Esophagus (tissue), 2 donors: ENCODE results near the gene RPUSD4. TPM values are rescaled to one million over a fixed set of nuclear protein-coding genes. Genes with fewer than 3 reads are reported as not detected.

Source experiments
- H3K27ac ChIP-seq, 2 donors: one replicate each; pipeline ENCODE4 v1.5.1; 2013; ENCODE audit warnings: low read depth in 2 of 2, mild to moderate bottlenecking in 2 of 2, inconsistent platforms in 1 of 2, low read length in 1 of 2, moderate library complexity in 1 of 2
- H3K27me3 ChIP-seq, 2 donors: one replicate each; pipeline ENCODE4 v1.6.1; 2013; ENCODE audit warnings: low read length in 2 of 2, control low read depth in 1 of 2, mild to moderate bottlenecking in 1 of 2; ENCODE audit not compliant: insufficient read depth in 2 of 2, control insufficient read depth in 1 of 2
- H3K36me3 ChIP-seq, 2 donors: one replicate each; pipeline ENCODE4 v1.6.1; 2013; ENCODE audit warnings: low read length in 1 of 2; ENCODE audit not compliant: control insufficient read depth in 2 of 2, insufficient read depth in 2 of 2
- H3K4me1 ChIP-seq, 2 donors: one replicate each; pipeline ENCODE4 v1.6.1; 2013; ENCODE audit warnings: low read length in 1 of 2; ENCODE audit not compliant: control insufficient read depth in 2 of 2, insufficient read depth in 2 of 2
- H3K4me3 ChIP-seq, 2 donors: one replicate each; pipeline ENCODE4 v1.5.1; 2013; ENCODE audit warnings: low read length in 2 of 2, mild to moderate bottlenecking in 2 of 2, low read depth in 1 of 2, moderate library complexity in 1 of 2
- H3K9me3 ChIP-seq, 2 donors: one replicate each; pipeline ENCODE4 v1.6.1; 2013; ENCODE audit warnings: mild to moderate bottlenecking in 2 of 2, low read depth in 1 of 2, low read length in 1 of 2, moderate library complexity in 1 of 2; ENCODE audit not compliant: control insufficient read depth in 2 of 2, insufficient read depth in 1 of 2
- WGBS, 2 donors: extraction: QIAGEN DNeasy Blood & Tissue Kit; methylation state at CpG; one replicate each; pipeline ENCODE4 v1.1.7; 2013; 5-methylcytosine and 5-hydroxymethylcytosine counted together
- polyA plus RNA-seq, 2 donors: library from polyadenylated mRNA; stranded (reverse); fragments of 200-250 nt; gene quantifications; one replicate each; pipeline ENCODE4 v1.2.3, GENCODE V29; 2013
- donor health status: healthy with polysubstance abuse.
- donor health status: Bipolar disorder and iron deficiency.

The RPUSD4 gene
- polyA plus RNA-seq, 2 donors: 10.9 to 14.3 TPM

GRCh38 chr11:126162306-126163030, 49.0 kb downstream of the RPUSD4 start:
- Histone ChIP-seq H3K4me3 (no peak overlapping the region), H3K27ac (no peak overlapping the region), H3K27me3 (no peaks in the 10 kb centered on the region), H3K4me1 (peaks cover 0 to 7% of the 10 kb centered on the region in 2 donors), H3K36me3 (no peaks in the 10 kb centered on the region), H3K9me3 (no peaks in the 10 kb centered on the region)
- 78 to 79% methylated on average over 14 of the region's 14 CpGs for WGBS, 2 donors

- Histone ChIP-seq H3K4me1 (peaks cover 0 to 7% of the 10 kb centered on the region in 2 donors), H3K9me3 (no peaks in the 10 kb centered on the region), H3K27me3 (no peaks in the 10 kb centered on the region), H3K27ac (no peak overlapping the region), H3K4me3 (no peak overlapping the region), H3K36me3 (no peaks in the 10 kb centered on the region)
- 84 to 88% methylated on average over 7 of the region's 7 CpGs for WGBS, 2 donors
These were observed 50.4 kb downstream of the RPUSD4 start for GRCh38 chr11:126161023-126161391.

- Histone ChIP-seq H3K36me3 (no peaks in the 10 kb centered on the region), H3K27ac (no peak overlapping the region), H3K4me3 (no peak overlapping the region), H3K27me3 (no peaks in the 10 kb centered on the region), H3K9me3 (no peaks in the 10 kb centered on the region), H3K4me1 (peaks cover 0 to 7% of the 10 kb centered on the region in 2 donors)
- WGBS, 2 donors: 79 to 84% methylated on average over 18 of the region's 18 CpGs
These were observed 51.0 kb downstream of the RPUSD4 start for GRCh38 chr11:126160345-126161022.

GRCh38 chr11:126159719-126160344, 51.6 kb downstream of the RPUSD4 start:
- Histone ChIP-seq H3K27me3 (no peaks in the 10 kb centered on the region), H3K4me3 (no peak overlapping the region), H3K9me3 (no peaks in the 10 kb centered on the region), H3K36me3 (no peaks in the 10 kb centered on the region), H3K4me1 (peaks cover 0 to 7% of the 10 kb centered on the region in 2 donors), H3K27ac (no peak overlapping the region)
- WGBS, 2 donors: 90 to 92% methylated on average over 19 of the region's 19 CpGs

- Histone ChIP-seq H3K36me3 (no peaks in the 10 kb centered on the region), H3K9me3 (no peaks in the 10 kb centered on the region), H3K27me3 (no peaks in the 10 kb centered on the region), H3K4me1 (peaks cover 0 to 5% of the 10 kb centered on the region in 2 donors), H3K4me3 (no peak overlapping the region), H3K27ac (no peak overlapping the region)
- 59 to 67% methylated on average over 8 of the region's 8 CpGs for WGBS, 2 donors
These were observed 53.2 kb downstream of the RPUSD4 start for GRCh38 chr11:126158054-126158791.

GRCh38 chr11:126157326-126158030, 54.0 kb downstream of the RPUSD4 start:
- Histone ChIP-seq H3K4me3 (no peak overlapping the region), H3K27me3 (no peaks in the 10 kb centered on the region), H3K36me3 (no peaks in the 10 kb centered on the region), H3K4me1 (no peaks in the 10 kb centered on the region), H3K27ac (no peak overlapping the region), H3K9me3 (no peaks in the 10 kb centered on the region)
- 81 to 89% methylated on average over 7 of the region's 7 CpGs for WGBS, 2 donors

- Histone ChIP-seq H3K27ac (no peak overlapping the region), H3K4me1 (no peaks in the 10 kb centered on the region), H3K9me3 (no peaks in the 10 kb centered on the region), H3K27me3 (no peaks in the 10 kb centered on the region), H3K36me3 (no peaks in the 10 kb centered on the region), H3K4me3 (no peak overlapping the region)
- WGBS, 2 donors: 63 to 85% methylated on average over 8 of the region's 8 CpGs
These were observed 54.6 kb downstream of the RPUSD4 start for GRCh38 chr11:126156814-126157213.

- H3K9me3 ChIP-seq: no peaks in the 10 kb centered on the region
- WGBS, 2 donors: 92 to 94% methylated on average over 28 of the region's 28 CpGs
- H3K27ac ChIP-seq: no peak overlapping the region
These were observed 55.9 kb downstream of the RPUSD4 start for GRCh38 chr11:126155402-126156187.

More at GRCh38 chr11:126155402-126156187, 55.9 kb downstream of the RPUSD4 start:
- H3K27me3 ChIP-seq: no peaks in the 10 kb centered on the region
- no peak overlapping the region for H3K4me3 ChIP-seq
- no peaks in the 10 kb centered on the region for H3K36me3 ChIP-seq
- H3K4me1 ChIP-seq: no peaks in the 10 kb centered on the region
